ENCODE data around the gene DNPEP. TPM values are rescaled to one million over a fixed set of nuclear protein-coding genes. Genes with fewer than 3 reads are reported as not detected.

DNPEP gene
- total RNA-seq, 4 donors from 2014 or later: 35.9 to 49.5 (median 41.6) TPM

GRCh38 chr2:219325136-219325535 is 62.6 kb downstream of the DNPEP start:
- TF ChIP-seq POLR2A (IDR thresholded peaks at IDR 0.05) (no peak), CTCF (IDR thresholded peaks at IDR 0.05) (no peak)
- H3K9me3 ChIP-seq: no peaks in the 10 kb centered on the region
- no peaks in the 10 kb centered on the region for H3K27me3 ChIP-seq
- no peaks in the 10 kb centered on the region for H3K4me1 ChIP-seq
- WGBS, 2 donors: 90 to 91% methylated on average over 4 of the region's 4 CpGs
- intact Hi-C loops (cut with DNase I): no loop called here
- H3K4me3 ChIP-seq (replicated peaks in 1 of 3): no peak overlapping the region
- H3K27ac ChIP-seq: no peak overlapping the region
- no peaks in the 10 kb centered on the region for H3K36me3 ChIP-seq
- DNase-seq: no peak

GRCh38 chr2:219323434-219323833 is 64.3 kb downstream of the DNPEP start:
- Histone ChIP-seq H3K36me3 (no peaks in the 10 kb centered on the region), H3K4me1 (no peaks in the 10 kb centered on the region), H3K27ac (no peak overlapping the region), H3K9me3 (no peaks in the 10 kb centered on the region), H3K27me3 (no peaks in the 10 kb centered on the region), H3K4me3 (replicated peaks in 1 of 3) (no peak overlapping the region)
- intact Hi-C loops (cut with DNase I): no loop called here
- TF ChIP-seq POLR2A (IDR thresholded peaks at IDR 0.05) (no peak), CTCF (IDR thresholded peaks at IDR 0.05) (no peak)
- no peak for DNase-seq
- 66 to 70% methylated on average over 4 of the region's 4 CpGs for WGBS, 2 donors

Small RNAs within 50 kb of the gene (small RNA-seq; reads per million reads assigned to genes)
- gene AC053503.3: not detected

Other genes starting within 250 kb of the DNPEP start
- gene NHEJ1, start 227.1 kb downstream of the DNPEP start, total RNA-seq: 10 to 100 TPM in 3 of 4 donors, 1 to 10 TPM in 1; 8.6 to 13.8 (median 11.9) TPM
- 1 to 10 TPM; 1.1 to 3.9 (median 3.4) TPM for gene SLC23A3, start 217.9 kb downstream of the DNPEP start, total RNA-seq
- gene CNPPD1, start 211.0 kb downstream of the DNPEP start, total RNA-seq: 100 to 1,000 TPM in 1 of 4 donors, 10 to 100 TPM in 3; 48.2 to 115 (median 65.0) TPM
- 100 to 1,000 TPM in 2 of 4 donors, 10 to 100 TPM in 2; 82.3 to 122 (median 100) TPM for gene RETREG2, start 209.6 kb downstream of the DNPEP start, total RNA-seq
- gene ZFAND2B, start 181.1 kb downstream of the DNPEP start, total RNA-seq: 100 to 1,000 TPM in 2 of 4 donors, 10 to 100 TPM in 2; 78.7 to 131 (median 92.0) TPM
- 10 to 100 TPM; 29.6 to 96.8 (median 63.6) TPM for gene ABCB6, start 169.0 kb downstream of the DNPEP start, total RNA-seq
- gene ATG9A, start 158.3 kb downstream of the DNPEP start, total RNA-seq: 10 to 100 TPM; 48.8 to 59.3 (median 54.6) TPM
- gene ANKZF1, start 158.1 kb downstream of the DNPEP start, total RNA-seq: 10 to 100 TPM; 38.1 to 66.4 (median 45.5) TPM
- 10 to 100 TPM; 12.9 to 24.6 (median 14.9) TPM for gene GLB1L, start 142.5 kb downstream of the DNPEP start, total RNA-seq
- gene STK16, start 142.4 kb downstream of the DNPEP start, total RNA-seq: 10 to 100 TPM; 19.5 to 33.0 (median 24.9) TPM
- not detected for gene TUBA4B, start 134.7 kb downstream of the DNPEP start, total RNA-seq
- gene TUBA4A, start 134.0 kb downstream of the DNPEP start, total RNA-seq: 10 to 100 TPM; 21.0 to 72.4 (median 34.8) TPM
- gene DNAJB2, start 108.5 kb downstream of the DNPEP start, total RNA-seq: 100 to 1,000 TPM in 3 of 4 donors, 10 to 100 TPM in 1; 79.0 to 127 (median 116) TPM
- 1 to 10 TPM in 3 of 4 donors, not detected in 1; 1.9 to 4.6 (median 4.4) TPM for gene PTPRN, start 78.5 kb downstream of the DNPEP start, total RNA-seq
- not detected for gene RESP18, start 55.2 kb downstream of the DNPEP start, total RNA-seq
- gene DES, start 30.5 kb upstream of the DNPEP start, total RNA-seq: 10 to 100 TPM; 26.7 to 54.4 (median 28.7) TPM
- gene SPEG, start 46.9 kb upstream of the DNPEP start, total RNA-seq: 1 to 10 TPM; 1.9 to 3.5 (median 3.3) TPM
- 10 to 100 TPM; 26.5 to 50.6 (median 42.6) TPM for gene GMPPA, start 111.0 kb upstream of the DNPEP start, total RNA-seq
- gene ASIC4, start 126.6 kb upstream of the DNPEP start, total RNA-seq: not detected
- gene CHPF, start 155.9 kb upstream of the DNPEP start, total RNA-seq: 100 to 1,000 TPM in 3 of 4 donors, 10 to 100 TPM in 1; 57.2 to 194 (median 141) TPM
- gene TMEM198, start 156.1 kb upstream of the DNPEP start, total RNA-seq: 10 to 100 TPM in 1 of 4 donors, 1 to 10 TPM in 3; 4.6 to 10.9 (median 5.4) TPM
- 100 to 1,000 TPM; 142 to 200 (median 170) TPM for gene OBSL1, start 183.6 kb upstream of the DNPEP start, total RNA-seq
- gene INHA, start 184.4 kb upstream of the DNPEP start, total RNA-seq: 1 to 10 TPM in 1 of 4 donors, under 1 TPM in 2, not detected in 1; 0.50 to 1.1 (median 0.81) TPM
- 10 to 100 TPM; 14.6 to 25.0 (median 19.7) TPM for gene STK11IP, start 209.9 kb upstream of the DNPEP start, total RNA-seq
- gene SLC4A3, start 239.7 kb upstream of the DNPEP start, total RNA-seq: 1 to 10 TPM; 1.2 to 3.2 (median 2.8) TPM

Data from thyroid gland (tissue), 4 donors.